BE2C (cell line): ENCODE measurements around the gene KBTBD12.

Source experiments
- DNase-seq: peaks from one replicate; pipeline ENCODE4 v3.0.0-alpha.2; 2020
- H3K27me3 ChIP-seq: fragments of 250-450 bp; sonication (Bioruptor Pico); 2 replicates; pipeline ENCODE4 v1.5.1; 2020; ENCODE audit warnings: mild to moderate bottlenecking
- H3K36me3 ChIP-seq: fragments of 250-450 bp; sonication (Bioruptor Pico); 2 replicates; pipeline ENCODE4 v1.5.1; 2020; ENCODE audit warnings: mild to moderate bottlenecking
- H3K4me1 ChIP-seq: fragments of 250-450 bp; sonication (Bioruptor Pico); 2 replicates; pipeline ENCODE4 v1.5.1; 2020
- H3K4me3 ChIP-seq: 2 replicates; pipeline ENCODE4 v1.5.1; 2011; ENCODE audit warnings: low read depth, low read length
- H3K9me3 ChIP-seq: fragments of 250-450 bp; sonication (Bioruptor Pico); 2 replicates; pipeline ENCODE4 v1.5.1; 2020
- CTCF ChIP-seq: IDR thresholded peaks from 2 replicates; pipeline ENCODE4 v1.5.1; 2012; ENCODE audit warnings: mild to moderate bottlenecking, low read depth, low read length

KBTBD12 gene

DNA sequence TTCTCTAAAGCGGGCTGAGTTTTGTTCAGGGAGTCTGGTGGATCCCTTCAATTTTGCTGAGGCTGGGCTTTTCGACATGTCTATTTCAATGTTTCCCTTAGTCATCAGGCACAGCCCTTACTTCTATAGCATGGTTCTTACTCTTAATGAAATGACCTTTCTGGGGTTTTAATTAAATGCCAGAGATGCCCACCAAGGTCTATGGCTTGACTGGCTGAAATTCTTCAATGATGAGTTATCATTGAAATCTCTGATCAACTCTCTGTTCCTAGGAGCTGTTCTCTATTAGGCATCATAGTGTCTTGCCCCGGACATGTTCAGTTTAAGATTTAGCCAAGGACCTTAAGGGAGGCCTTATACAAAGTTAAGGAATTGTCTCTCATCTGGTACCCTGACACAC is 33.4 kb upstream of the KBTBD12 start:
- no peaks in the 10 kb centered on the region; the same call in 1 of the 2 replicates for H3K4me1 ChIP-seq
- H3K9me3 ChIP-seq = no peaks in the 10 kb centered on the region
- no peak for DNase-seq
- no peak for TF ChIP-seq CTCF
- H3K27me3 ChIP-seq = no peaks in the 10 kb centered on the region
- H3K36me3 ChIP-seq = no peaks in the 10 kb centered on the region
- H3K4me3 ChIP-seq = no peak overlapping the region

GRCh38 chr3:127884041-127884440 is 31.0 kb upstream of the KBTBD12 start:
- Histone ChIP-seq H3K4me1 (no peaks in the 10 kb centered on the region; the same call in 1 of the 2 replicates), H3K4me3 (no peak overlapping the region), H3K36me3 (no peaks in the 10 kb centered on the region), H3K27me3 (no peaks in the 10 kb centered on the region), H3K9me3 (no peaks in the 10 kb centered on the region)
- no peak for TF ChIP-seq CTCF
- DNase-seq = no peak

GRCh38 chr3:127886231-127886955 is 28.6 kb upstream of the KBTBD12 start:
- DNase-seq = no peak
- Histone ChIP-seq H3K36me3 (no peaks in the 10 kb centered on the region), H3K27me3 (no peaks in the 10 kb centered on the region), H3K4me1 (no peaks in the 10 kb centered on the region; the same call in 1 of the 2 replicates), H3K4me3 (no peak overlapping the region), H3K9me3 (no peaks in the 10 kb centered on the region)
- TF ChIP-seq CTCF = no peak

- Histone ChIP-seq H3K4me3 (no peak overlapping the region), H3K27me3 (no peaks in the 10 kb centered on the region), H3K9me3 (no peaks in the 10 kb centered on the region), H3K36me3 (no peaks in the 10 kb centered on the region), H3K4me1 (no peaks in the 10 kb centered on the region; the same call in 1 of the 2 replicates)
- TF ChIP-seq CTCF = no peak
- no peak for DNase-seq
Measured at GRCh38 chr3:127886956-127887231, 28.1 kb upstream of the KBTBD12 start.

- Histone ChIP-seq H3K36me3 (no peaks in the 10 kb centered on the region), H3K4me3 (no peak overlapping the region), H3K9me3 (no peaks in the 10 kb centered on the region), H3K4me1 (no peaks in the 10 kb centered on the region; the same call in 1 of the 2 replicates), H3K27me3 (no peaks in the 10 kb centered on the region)
- DNase-seq = no peak
- no peak for TF ChIP-seq CTCF
Measured at GRCh38 chr3:127887321-127887720, 27.7 kb upstream of the KBTBD12 start.

- Histone ChIP-seq H3K36me3 (no peaks in the 10 kb centered on the region), H3K27me3 (no peaks in the 10 kb centered on the region), H3K4me3 (no peak overlapping the region), H3K9me3 (no peaks in the 10 kb centered on the region), H3K4me1 (no peaks in the 10 kb centered on the region; the same call in 1 of the 2 replicates)
- TF ChIP-seq CTCF = no peak
- DNase-seq = no peak
Measured at GRCh38 chr3:127888156-127888555, 26.9 kb upstream of the KBTBD12 start.
